DOHH2 (cell line): ENCODE data around the gene TMEM161A.

Source experiments
- H3F3A ChIP-seq: fragments of 200-600 bp; sonication (generic), shearing (Covaris generic); 2 replicates; pipeline ENCODE4 v1.6.0; 2016; ENCODE audit warnings: antibody characterized with exemption, mild to moderate bottlenecking; ENCODE audit not compliant: control insufficient read depth, insufficient read depth
- H3K27ac ChIP-seq: fragments of 200-600 bp; sonication (generic); 2 replicates; pipeline ENCODE4 v1.5.1; 2014; ENCODE audit warnings: low read depth, mild to moderate bottlenecking, low read length, moderate library complexity
- H3K27me3 ChIP-seq: fragments of 200-600 bp; sonication (generic); 2 replicates; pipeline ENCODE4 v1.6.1; 2014; ENCODE audit warnings: mild to moderate bottlenecking, low read length, mixed read lengths; ENCODE audit not compliant: control insufficient read depth
- H3K36me3 ChIP-seq: fragments of 200-600 bp; sonication (generic); 2 replicates; pipeline ENCODE4 v1.6.1; 2014; ENCODE audit warnings: mild to moderate bottlenecking, low read length, moderate library complexity, mixed read lengths; ENCODE audit not compliant: control insufficient read depth
- H3K4me1 ChIP-seq: fragments of 200-600 bp; sonication (generic); 2 replicates; pipeline ENCODE4 v1.6.1; 2014; ENCODE audit warnings: mild to moderate bottlenecking, low read length, mixed read lengths; ENCODE audit not compliant: control insufficient read depth
- H3K4me2 ChIP-seq: fragments of 200-600 bp; sonication (generic); 2 replicates; pipeline ENCODE4 v1.6.0; 2014; ENCODE audit warnings: mild to moderate bottlenecking, low read length, moderate library complexity
- H3K4me3 ChIP-seq: fragments of 200-600 bp; sonication (generic); 2 replicates; pipeline ENCODE4 v1.5.1; 2014; ENCODE audit warnings: mild to moderate bottlenecking, low read length, mixed read lengths
- H3K79me2 ChIP-seq: fragments of 200-600 bp; sonication (generic); 2 replicates; pipeline ENCODE4 v1.6.1; 2014; ENCODE audit warnings: mild to moderate bottlenecking, low read length, mixed read lengths; ENCODE audit not compliant: control insufficient read depth
- H3K9me2 ChIP-seq: fragments of 200-600 bp; sonication (generic); replicated peaks from 2 replicates; pipeline ENCODE4 v1.6.1; 2014; ENCODE audit warnings: mild to moderate bottlenecking, low read length, mixed read lengths; ENCODE audit not compliant: control insufficient read depth
- H3K9me3 ChIP-seq: fragments of 200-600 bp; sonication (generic); 2 replicates; pipeline ENCODE4 v1.6.1; 2014; ENCODE audit warnings: antibody characterized with exemption, low read length, mixed read lengths; ENCODE audit not compliant: control insufficient read depth, insufficient read depth
- H4K20me1 ChIP-seq: fragments of 200-600 bp; sonication (generic); 2 replicates; pipeline ENCODE4 v1.6.0; 2014; ENCODE audit warnings: low read depth, mild to moderate bottlenecking, antibody characterized with exemption, low read length, moderate library complexity; ENCODE audit not compliant: control insufficient read depth, insufficient read depth
- CTCF ChIP-seq: fragments of 200-600 bp; sonication (generic); IDR thresholded peaks from one replicate; pipeline ENCODE4 v1.5.1; 2014; ENCODE audit warnings: antibody characterized with exemption, mild to moderate bottlenecking, low read depth, low read length; ENCODE audit not compliant: poor library complexity, severe bottlenecking
- EZH2phosphoT487 ChIP-seq: fragments of 200-600 bp; sonication (generic); IDR thresholded peaks from 2 replicates; pipeline ENCODE4 v1.6.1; 2017; ENCODE audit warnings: borderline replicate concordance, mild to moderate bottlenecking, antibody characterized with exemption, low read length, moderate library complexity, mixed read lengths

TMEM161A gene

DNA sequence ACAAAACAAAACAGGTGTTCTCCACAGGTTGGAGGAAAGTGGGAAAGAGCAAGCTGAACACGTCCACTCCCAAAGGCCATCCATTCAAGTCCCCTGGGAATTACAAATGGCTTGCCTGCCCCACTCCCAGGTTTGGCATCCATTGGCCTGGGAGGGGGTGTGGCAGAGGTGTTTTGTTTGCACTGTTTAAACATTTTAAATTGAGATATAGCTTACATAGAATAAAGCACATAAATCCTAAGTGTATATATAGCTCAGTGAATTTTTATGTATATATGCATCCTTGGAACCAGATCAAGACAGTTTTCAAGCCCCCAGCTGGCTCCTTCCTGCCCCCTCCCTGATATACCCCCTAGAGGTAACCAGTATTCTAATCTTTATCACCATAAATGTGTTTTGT lies 61.8 kb downstream of the TMEM161A start:
- no peaks in the 10 kb centered on the region for H3K27me3 ChIP-seq
- no peak overlapping the region for H3K4me3 ChIP-seq
- H4K20me1 ChIP-seq, result no peaks in the 10 kb centered on the region
- H3K9me3 ChIP-seq, result no peaks in the 10 kb centered on the region
- H3K79me2 ChIP-seq, result peaks cover 8% of the 10 kb centered on the region; the same call in 1 of the 2 replicates
- no peaks in the 10 kb centered on the region for H3K4me1 ChIP-seq
- no peaks in the 10 kb centered on the region for H3K9me2 ChIP-seq
- TF ChIP-seq EZH2phosphoT487 (no peak), CTCF (no peak)
- H3K27ac ChIP-seq, result no peak overlapping the region
- 0 out of 2 replicates have a peak, but pooled peaks cover 2% of the 10 kb centered on the region for H3K36me3 ChIP-seq
- no peak overlapping the region for H3K4me2 ChIP-seq
- no peaks in the 10 kb centered on the region for H3F3A ChIP-seq

- Histone ChIP-seq H3K79me2 (peaks cover 17% of the 10 kb centered on the region), H3K4me3 (no peak overlapping the region), H3K4me1 (no peaks in the 10 kb centered on the region), H3K27me3 (no peaks in the 10 kb centered on the region), H3K9me2 (no peaks in the 10 kb centered on the region), H3K36me3 (0 out of 2 replicates have a peak, but pooled peaks cover 2% of the 10 kb centered on the region), H3F3A (no peaks in the 10 kb centered on the region), H3K4me2 (no peak overlapping the region), H3K27ac (no peak overlapping the region), H3K9me3 (no peaks in the 10 kb centered on the region), H4K20me1 (no peaks in the 10 kb centered on the region)
- TF ChIP-seq EZH2phosphoT487 (no peak), CTCF (no peak)
These were observed 63.2 kb downstream of the TMEM161A start for GRCh38 chr19:19075126-19075525.

GRCh38 chr19:19074196-19074882 lies 63.9 kb downstream of the TMEM161A start:
- peaks cover 4% of the 10 kb centered on the region for H3K4me1 ChIP-seq
- H3K27ac ChIP-seq, result no peak overlapping the region
- no peaks in the 10 kb centered on the region for H4K20me1 ChIP-seq
- no peaks in the 10 kb centered on the region for H3K9me3 ChIP-seq
- no peaks in the 10 kb centered on the region for H3K27me3 ChIP-seq
- H3K4me3 ChIP-seq, result no peak overlapping the region
- peaks cover 18% of the 10 kb centered on the region for H3K79me2 ChIP-seq
- H3K36me3 ChIP-seq, result peaks cover 3% of the 10 kb centered on the region; the same call in 1 of the 2 replicates
- TF ChIP-seq EZH2phosphoT487 (no peak), CTCF (no peak)
- no peaks in the 10 kb centered on the region for H3K9me2 ChIP-seq
- H3K4me2 ChIP-seq, result no peak overlapping the region
- peaks cover 1% of the 10 kb centered on the region; the same call in 1 of the 2 replicates for H3F3A ChIP-seq
